Spleen (tissue), 7 donors: Measurements from ENCODE around the gene NTN4.

Experiments
- POLR2A ChIP-seq, 3 donors: fragments of 450-650 bp; IDR thresholded peaks; one replicate each; pipeline ENCODE4 v1.5.1; 2017; ENCODE audit warnings: antibody characterized with exemption in 3 of 3, mild to moderate bottlenecking in 1 of 3
- TF ChIP-seq, protein P1 (sequence below), 11 experiments: fragments of 200-600 bp in 7 of 11; fragments of 450-650 bp in 4 of 11; sonication (generic) in 4 of 11; IDR thresholded peaks in 8 of 11; conservative IDR thresholded peaks in 3 of 11; 1 replicate in 7 of 11; 2 replicates in 4 of 11; pipeline versions ENCODE4 v1.4.0 to v1.8.0; 2016 to 2021; ENCODE audit warnings: antibody characterized with exemption in 11 of 11, inconsistent platforms in 4 of 11, mild to moderate bottlenecking in 1 of 11
- donor health status: DM: no; HTN: no; CAD: no; lungs with moderate emphysema.
- donor health status: DM: no; HTN: no; CAD: no.
- donor health status: DM: no; HTN: no; CAD: no.

GRCh38 chr12:95740751-95741150, 49.8 kb downstream of the NTN4 start:
- TF ChIP-seq, protein P1, sequence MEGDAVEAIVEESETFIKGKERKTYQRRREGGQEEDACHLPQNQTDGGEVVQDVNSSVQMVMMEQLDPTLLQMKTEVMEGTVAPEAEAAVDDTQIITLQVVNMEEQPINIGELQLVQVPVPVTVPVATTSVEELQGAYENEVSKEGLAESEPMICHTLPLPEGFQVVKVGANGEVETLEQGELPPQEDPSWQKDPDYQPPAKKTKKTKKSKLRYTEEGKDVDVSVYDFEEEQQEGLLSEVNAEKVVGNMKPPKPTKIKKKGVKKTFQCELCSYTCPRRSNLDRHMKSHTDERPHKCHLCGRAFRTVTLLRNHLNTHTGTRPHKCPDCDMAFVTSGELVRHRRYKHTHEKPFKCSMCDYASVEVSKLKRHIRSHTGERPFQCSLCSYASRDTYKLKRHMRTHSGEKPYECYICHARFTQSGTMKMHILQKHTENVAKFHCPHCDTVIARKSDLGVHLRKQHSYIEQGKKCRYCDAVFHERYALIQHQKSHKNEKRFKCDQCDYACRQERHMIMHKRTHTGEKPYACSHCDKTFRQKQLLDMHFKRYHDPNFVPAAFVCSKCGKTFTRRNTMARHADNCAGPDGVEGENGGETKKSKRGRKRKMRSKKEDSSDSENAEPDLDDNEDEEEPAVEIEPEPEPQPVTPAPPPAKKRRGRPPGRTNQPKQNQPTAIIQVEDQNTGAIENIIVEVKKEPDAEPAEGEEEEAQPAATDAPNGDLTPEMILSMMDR (IDR thresholded peaks at IDR 0.05 in 8 of 11, conservative IDR thresholded peaks at IDR 0.05 in 3 of 11) = no peak
- no peak for TF ChIP-seq POLR2A (IDR thresholded peaks at IDR 0.05)
